Gastrocnemius medialis (tissue), 4 donors: ENCODE measurements around the gene PSME3IP1. TPM values are rescaled to one million over a fixed set of nuclear protein-coding genes. Genes with fewer than 3 reads are reported as not detected.

Experiments used
- ATAC-seq, 2 donors: fragments of 150-250 bp; one replicate each; pipeline ENCODE4 v1.9.1; 2016
- DNase-seq, 2 donors: peaks; one replicate each; pipeline ENCODE4 v3.0.0-alpha.2; 2019
- H3K27ac ChIP-seq, 4 donors: fragments of 200-600 bp; sonication (generic); 1 replicate in 1 of 4; 2 replicates in 3 of 4; pipeline ENCODE4 v1.5.1; 2016 to 2018; ENCODE audit warnings: mild to moderate bottlenecking in 2 of 4, moderate library complexity in 1 of 4
- H3K27me3 ChIP-seq, 3 donors: fragments of 200-600 bp; sonication (generic) in 2 of 3; 1 replicate in 1 of 3; 2 replicates in 2 of 3; pipeline versions ENCODE4 v1.5.1 to v1.6.0; 2016 to 2019; ENCODE audit warnings: mild to moderate bottlenecking in 1 of 3, moderate library complexity in 1 of 3
- H3K36me3 ChIP-seq, 2 donors: fragments of 200-600 bp; sonication (generic) in 1 of 2; one replicate each; pipeline ENCODE4 v1.5.1; 2017 to 2018
- H3K4me1 ChIP-seq, 2 donors: fragments of 200-600 bp; sonication (generic) in 1 of 2; one replicate each; pipeline ENCODE4 v1.5.1; 2016 to 2017; ENCODE audit warnings: mild to moderate bottlenecking in 2 of 2
- H3K4me3 ChIP-seq, 4 donors: fragments of 200-600 bp; sonication (generic) in 3 of 4; 1 replicate in 1 of 4; 2 replicates in 3 of 4; pipeline ENCODE4 v1.5.1; 2016 to 2019; ENCODE audit warnings: mild to moderate bottlenecking in 2 of 4
- H3K9me3 ChIP-seq, 3 donors: fragments of 200-600 bp; sonication (generic) in 2 of 3; 1 replicate in 1 of 3; 2 replicates in 2 of 3; pipeline ENCODE4 v1.5.1; 2016 to 2019
- POLR2A ChIP-seq, 2 donors: fragments of 450-650 bp; IDR thresholded peaks; one replicate each; pipeline ENCODE4 v1.6.1; 2017; ENCODE audit warnings: antibody characterized with exemption in 2 of 2, mild to moderate bottlenecking in 2 of 2, moderate library complexity in 2 of 2
- in situ Hi-C, 4 donors: fragments of 200-750 bp; cut with MboI; loops; one replicate each; pipeline versions ENCODE4 v1.15.0 to v1.8.0; 2017; ENCODE audit warnings: low sequenced_read_pairs in 4 of 4
- intact Hi-C: fragments of 100-400 bp; cut with DNase I; formaldehyde crosslinking; loops from one replicate; pipeline ENCODE4 v1.15.1; 2023; ENCODE audit warnings: low total_unique reads
- total RNA-seq, 4 donors: library from RNA; depleted of rRNA; stranded (reverse); fragments of >200 nt; gene quantifications; one replicate each; pipeline versions ENCODE4 v1.1.0 to v1.2.3, GENCODE V29; 2016
- TF ChIP-seq, protein P1 (sequence below), 5 experiments: fragments of 450-650 bp in 3 of 5; fragments of 200-600 bp in 2 of 5; sonication (generic) in 2 of 5; IDR thresholded peaks in 4 of 5; conservative IDR thresholded peaks in 1 of 5; 1 replicate in 4 of 5; 2 replicates in 1 of 5; pipeline ENCODE4 v1.5.1; 2016 to 2019; ENCODE audit warnings: antibody characterized with exemption in 5 of 5, mild to moderate bottlenecking in 3 of 5, moderate library complexity in 3 of 5

Gene PSME3IP1
- total RNA-seq, 4 donors from 2014 or later = 43.8 to 57.6 (median 53.4) TPM

DNA sequence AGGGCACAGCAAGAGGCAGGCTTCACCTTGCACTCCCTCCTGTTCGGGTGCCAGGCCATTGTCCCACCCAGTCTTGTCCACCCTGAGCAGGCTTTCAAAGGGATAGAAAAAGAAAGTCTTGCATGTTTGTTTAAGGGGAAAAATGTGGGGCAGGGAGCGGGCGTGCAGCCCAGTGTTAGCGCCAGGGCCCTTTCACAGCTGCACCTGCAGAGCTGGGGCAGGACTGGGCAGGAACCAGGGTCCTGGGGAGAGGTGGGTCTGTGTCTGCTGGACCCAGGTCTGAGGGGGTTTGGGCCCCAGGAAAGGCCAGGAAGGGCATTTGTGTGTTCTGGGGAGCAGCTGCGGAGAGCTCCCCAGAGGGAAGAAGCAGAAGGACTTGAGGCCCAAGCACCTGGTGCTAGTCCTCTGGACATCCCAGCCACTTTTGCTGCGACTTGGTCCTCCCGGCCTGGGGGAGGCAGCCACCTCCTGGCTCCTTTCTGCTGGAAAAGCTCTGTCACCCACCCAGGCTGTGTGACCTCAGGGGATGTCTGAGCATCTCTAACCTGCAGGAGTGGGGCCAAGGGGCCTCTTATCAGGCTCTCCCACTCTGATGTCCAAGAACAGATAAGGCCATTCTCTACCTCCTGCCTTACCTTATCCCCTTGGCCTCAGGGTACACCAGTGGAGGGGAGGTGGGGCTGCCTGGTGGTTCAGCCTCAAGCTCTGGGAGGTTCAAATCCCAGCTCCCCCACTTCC, 44.7 kb downstream of the PSME3IP1 start:
- TF ChIP-seq, protein P1, sequence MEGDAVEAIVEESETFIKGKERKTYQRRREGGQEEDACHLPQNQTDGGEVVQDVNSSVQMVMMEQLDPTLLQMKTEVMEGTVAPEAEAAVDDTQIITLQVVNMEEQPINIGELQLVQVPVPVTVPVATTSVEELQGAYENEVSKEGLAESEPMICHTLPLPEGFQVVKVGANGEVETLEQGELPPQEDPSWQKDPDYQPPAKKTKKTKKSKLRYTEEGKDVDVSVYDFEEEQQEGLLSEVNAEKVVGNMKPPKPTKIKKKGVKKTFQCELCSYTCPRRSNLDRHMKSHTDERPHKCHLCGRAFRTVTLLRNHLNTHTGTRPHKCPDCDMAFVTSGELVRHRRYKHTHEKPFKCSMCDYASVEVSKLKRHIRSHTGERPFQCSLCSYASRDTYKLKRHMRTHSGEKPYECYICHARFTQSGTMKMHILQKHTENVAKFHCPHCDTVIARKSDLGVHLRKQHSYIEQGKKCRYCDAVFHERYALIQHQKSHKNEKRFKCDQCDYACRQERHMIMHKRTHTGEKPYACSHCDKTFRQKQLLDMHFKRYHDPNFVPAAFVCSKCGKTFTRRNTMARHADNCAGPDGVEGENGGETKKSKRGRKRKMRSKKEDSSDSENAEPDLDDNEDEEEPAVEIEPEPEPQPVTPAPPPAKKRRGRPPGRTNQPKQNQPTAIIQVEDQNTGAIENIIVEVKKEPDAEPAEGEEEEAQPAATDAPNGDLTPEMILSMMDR (IDR thresholded peaks at IDR 0.05 in 4 of 5, conservative IDR thresholded peaks at IDR 0.05 in 1 of 5) = no peak
- TF ChIP-seq POLR2A (IDR thresholded peaks at IDR 0.05) = no peak
- DNase-seq (no peak), ATAC-seq (no peak)
- in situ Hi-C loops (no loop called here), intact Hi-C loops (no loop called here)
- H3K4me3 ChIP-seq = no peak overlapping the region
- H3K4me1 ChIP-seq = peaks cover 0 to 11% of the 10 kb centered on the region in 2 donors
- no peak overlapping the region for H3K27ac ChIP-seq
- no peaks in the 10 kb centered on the region for H3K36me3 ChIP-seq
- H3K27me3 ChIP-seq = no peaks in the 10 kb centered on the region
- H3K9me3 ChIP-seq = no peaks in the 10 kb centered on the region

DNA sequence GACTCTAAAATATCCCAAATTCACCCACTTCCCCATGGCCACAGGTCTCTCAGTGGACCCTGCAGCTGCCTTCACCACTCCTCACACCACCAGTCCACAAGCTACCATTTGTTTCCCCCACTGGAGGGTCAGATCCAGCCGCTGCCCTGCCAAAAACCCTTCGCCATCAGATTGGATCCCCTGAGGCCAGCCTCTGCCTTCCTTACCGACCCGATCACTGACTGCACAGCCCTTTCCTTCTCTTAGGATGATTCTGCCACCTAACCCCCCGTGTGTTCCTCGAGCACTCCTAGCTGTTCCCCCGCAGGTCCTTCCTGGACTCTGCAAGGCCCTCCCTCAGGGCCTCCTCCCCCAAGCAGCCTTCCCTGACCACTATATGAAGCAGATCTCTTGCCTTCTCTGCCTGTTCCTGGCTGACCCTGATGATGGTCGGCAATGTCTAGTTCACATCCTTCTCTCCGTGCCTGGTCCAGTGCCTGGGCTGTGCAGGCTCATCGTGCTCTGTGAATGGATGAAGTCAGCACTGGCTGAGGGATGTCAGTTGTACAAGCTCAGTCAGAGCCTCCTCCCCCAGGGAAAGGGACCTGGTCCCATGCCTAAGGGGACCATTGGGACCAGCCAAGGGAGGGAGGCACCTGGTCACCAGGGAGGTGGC, 47.4 kb downstream of the PSME3IP1 start:
- no peaks in the 10 kb centered on the region for H3K36me3 ChIP-seq
- no peaks in the 10 kb centered on the region for H3K27me3 ChIP-seq
- peaks cover 0 to 7% of the 10 kb centered on the region in 2 donors for H3K4me1 ChIP-seq
- in situ Hi-C loops (no loop called here), intact Hi-C loops (no loop called here)
- no peak for ATAC-seq
- H3K4me3 ChIP-seq = no peak overlapping the region
- no peak for TF ChIP-seq POLR2A (IDR thresholded peaks at IDR 0.05)
- TF ChIP-seq, protein P1 (IDR thresholded peaks at IDR 0.05 in 4 of 5, conservative IDR thresholded peaks at IDR 0.05 in 1 of 5) = no peak
- no peak for DNase-seq
- H3K9me3 ChIP-seq = no peaks in the 10 kb centered on the region
- H3K27ac ChIP-seq = no peak overlapping the region

DNA sequence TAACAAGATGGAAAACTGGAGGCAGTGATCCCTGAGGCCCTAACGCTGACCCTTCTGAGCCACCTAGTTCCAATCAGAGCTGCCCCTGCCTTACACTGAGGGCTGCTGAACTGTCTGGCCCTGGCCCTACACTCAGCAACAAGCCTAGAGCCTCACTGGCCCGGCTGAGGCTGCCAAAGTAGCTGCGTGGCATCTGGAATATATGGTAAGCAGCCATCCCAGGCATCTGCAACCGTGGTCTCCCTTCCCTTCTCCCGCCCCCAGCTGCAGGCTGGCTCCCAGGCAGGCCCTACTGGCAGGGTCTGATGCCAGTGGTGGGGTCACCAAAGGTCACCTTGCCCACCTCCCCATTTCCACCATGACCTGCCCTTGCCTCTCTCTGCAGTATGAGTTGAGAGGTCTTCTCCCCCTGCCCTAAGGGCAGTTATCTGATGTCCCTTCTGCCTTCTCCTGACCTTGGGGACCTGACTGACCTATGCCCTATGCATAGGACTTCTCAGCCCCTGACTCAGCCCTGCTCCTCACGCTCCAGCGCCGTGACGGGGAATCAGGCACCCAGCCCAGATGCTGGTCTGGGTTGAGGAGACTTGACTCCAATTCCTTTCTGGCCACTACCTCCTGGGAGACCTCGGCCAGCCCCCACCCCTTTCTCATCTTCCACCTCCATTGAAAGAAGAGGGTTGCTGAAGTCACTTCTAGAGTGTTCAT, 48.1 kb downstream of the PSME3IP1 start:
- Histone ChIP-seq H3K4me1 (peaks cover 0 to 4% of the 10 kb centered on the region in 2 donors), H3K9me3 (no peaks in the 10 kb centered on the region), H3K4me3 (no peak overlapping the region), H3K36me3 (no peaks in the 10 kb centered on the region), H3K27ac (no peak overlapping the region), H3K27me3 (no peaks in the 10 kb centered on the region)
- no peak for ATAC-seq
- no peak for TF ChIP-seq POLR2A (IDR thresholded peaks at IDR 0.05)
- TF ChIP-seq, protein P1 (IDR thresholded peaks at IDR 0.05 in 4 of 5, conservative IDR thresholded peaks at IDR 0.05 in 1 of 5) = no peak
- no peak for DNase-seq
- intact Hi-C loops (no loop called here), in situ Hi-C loops (no loop called here)

DNA sequence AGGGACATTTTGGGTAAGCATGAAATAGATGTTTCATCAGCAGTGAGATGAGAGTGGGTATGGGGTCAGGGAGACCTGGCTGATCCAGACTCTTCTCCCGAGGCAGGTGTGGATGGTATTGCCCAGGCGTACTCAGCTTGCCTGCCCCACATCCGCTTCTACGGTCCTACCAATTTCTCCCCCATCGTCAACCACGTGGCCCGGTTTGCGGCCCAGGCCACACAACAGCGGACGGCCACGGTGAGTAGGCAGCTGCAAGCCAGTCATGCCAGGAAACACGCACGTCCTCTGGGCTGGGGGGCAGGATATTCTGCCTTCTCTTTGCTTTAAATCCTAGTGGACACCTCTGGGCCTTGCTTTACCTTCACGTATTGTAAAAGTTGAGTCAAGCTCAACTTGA, 48.8 kb downstream of the PSME3IP1 start:
- TF ChIP-seq POLR2A (IDR thresholded peaks at IDR 0.05) = no peak
- TF ChIP-seq, protein P1 (IDR thresholded peaks at IDR 0.05 in 4 of 5, conservative IDR thresholded peaks at IDR 0.05 in 1 of 5) = no peak
- in situ Hi-C loops (no loop called here), intact Hi-C loops (no loop called here)
- peaks cover 0 to 1% of the 10 kb centered on the region in 2 donors for H3K4me1 ChIP-seq
- ATAC-seq (no peak), DNase-seq (no peak)
- no peaks in the 10 kb centered on the region for H3K36me3 ChIP-seq
- no peak overlapping the region for H3K27ac ChIP-seq
- no peak overlapping the region for H3K4me3 ChIP-seq
- no peaks in the 10 kb centered on the region for H3K9me3 ChIP-seq
- H3K27me3 ChIP-seq = no peaks in the 10 kb centered on the region
